Fibroblast of lung (primary cell): Measurements from ENCODE around the gene FGFR2. TPM values are rescaled to one million over a fixed set of nuclear protein-coding genes. Genes with fewer than 3 reads are reported as not detected.

Experiments
- DNase-seq, 2 donors: peaks; one replicate each; pipeline versions ENCODE4 v3.0.0 to v3.0.0-alpha.2; 2010; ENCODE audit warnings: low read depth in 2 of 2
- H2AFZ ChIP-seq: 2 replicates; pipeline ENCODE4 v1.5.1; 2012; ENCODE audit warnings: low read length, control low read depth, inconsistent platforms
- H3K27ac ChIP-seq: 2 replicates; pipeline ENCODE4 v1.5.1; 2011; ENCODE audit warnings: low read length, control low read depth; ENCODE audit not compliant: insufficient read depth
- H3K27me3 ChIP-seq: 2 replicates; pipeline ENCODE4 v1.5.1; 2011; ENCODE audit warnings: mild to moderate bottlenecking, low read length; ENCODE audit not compliant: control insufficient read depth, insufficient read depth
- H3K36me3 ChIP-seq: 2 replicates; pipeline ENCODE4 v1.5.1; 2011; ENCODE audit warnings: low read length; ENCODE audit not compliant: control insufficient read depth, insufficient read depth
- H3K4me1 ChIP-seq: 2 replicates; pipeline ENCODE4 v1.5.1; 2011; ENCODE audit warnings: low read length; ENCODE audit not compliant: control insufficient read depth, insufficient read depth; ENCODE audit errors: extremely low read depth
- H3K4me2 ChIP-seq: 2 replicates; pipeline ENCODE4 v1.5.1; 2011; ENCODE audit warnings: low read length, control low read depth; ENCODE audit not compliant: insufficient read depth; ENCODE audit errors: extremely low read depth
- H3K4me3 ChIP-seq, 4 experiments: fragments of 200-600 bp in 1 of 4; sonication (generic) in 1 of 4; replicated peaks in 1 of 4; 2 replicates each; pipeline ENCODE4 v1.5.1; 2011 to 2016; ENCODE audit warnings: low read length in 4 of 4, low read depth in 3 of 4, mild to moderate bottlenecking in 3 of 4, control low read depth in 2 of 4, inconsistent platforms in 1 of 4, mixed read lengths in 1 of 4; ENCODE audit not compliant: insufficient read depth in 1 of 4; ENCODE audit errors: control extremely low read depth in 1 of 4
- H3K79me2 ChIP-seq: 2 replicates; pipeline ENCODE4 v1.5.1; 2012; ENCODE audit warnings: mild to moderate bottlenecking, low read length, inconsistent platforms; ENCODE audit not compliant: control insufficient read depth, insufficient read depth
- H3K9ac ChIP-seq: 2 replicates; pipeline ENCODE4 v1.5.1; 2011; ENCODE audit warnings: mild to moderate bottlenecking, low read length, control low read depth; ENCODE audit not compliant: insufficient read depth
- H3K9me3 ChIP-seq: 2 replicates; pipeline ENCODE4 v1.5.1; 2012; ENCODE audit warnings: low read depth, low read length; ENCODE audit not compliant: control insufficient read depth, insufficient read depth
- H4K20me1 ChIP-seq: 2 replicates; pipeline ENCODE4 v1.5.1; 2011; ENCODE audit warnings: low read length; ENCODE audit not compliant: control insufficient read depth, insufficient read depth; ENCODE audit errors: extremely low read depth
- CTCF ChIP-seq, 2 donors: IDR thresholded peaks in 1 of 2; conservative IDR thresholded peaks in 1 of 2; 1 replicate in 1 of 2; 2 replicates in 1 of 2; pipeline ENCODE4 v1.5.1; 2011 to 2012; ENCODE audit warnings: low read length in 2 of 2, control low read depth in 1 of 2, inconsistent platforms in 1 of 2, low read depth in 1 of 2, mild to moderate bottlenecking in 1 of 2
- EZH2 ChIP-seq: IDR thresholded peaks from 2 replicates; pipeline ENCODE4 v1.5.1; 2012; ENCODE audit warnings: low read length, control low read depth, mild to moderate bottlenecking; ENCODE audit errors: missing control alignments
- polyA plus RNA-seq, 2 donors: library from polyadenylated mRNA; depleted of rRNA in 1 of 2; stranded (reverse) in 1 of 2; unstranded in 1 of 2; fragments of >200 nt; gene quantifications; 2 replicates each; pipeline ENCODE4 v1.2.1, GENCODE V29; 2011 to 2012; ENCODE audit warnings: missing spikeins in 1 of 2
- total RNA-seq: library from RNA; depleted of rRNA; stranded (reverse); fragments of >200 nt; gene quantifications from 2 replicates; pipeline ENCODE4 v1.2.1, GENCODE V29; 2014

Gene FGFR2
- total and polyA plus RNA-seq, 2 donors (not counting 1 experiment from before 2014, with no cell fraction given): 0.10 to 0.17 TPM

GRCh38 chr10:121600611-121601010 is 2.4 kb upstream of the FGFR2 start:
- H3K27me3 ChIP-seq: peaks cover 16% of the 10 kb centered on the region
- H3K4me1 ChIP-seq: no peaks in the 10 kb centered on the region
- H2AFZ ChIP-seq: no peak overlapping the region
- no peaks in the 10 kb centered on the region for H3K9me3 ChIP-seq
- no peak overlapping the region for H3K4me3 ChIP-seq
- no peaks in the 10 kb centered on the region for H4K20me1 ChIP-seq
- H3K79me2 ChIP-seq: no peaks in the 10 kb centered on the region
- TF ChIP-seq CTCF (conservative IDR thresholded peaks at IDR 0.05 in 1 of 2, IDR thresholded peaks at IDR 0.05 in 1 of 2; ENCODE audit: low read depth in 1 of 2, low read length in 2 of 2) (no peak), EZH2 (no peak)
- H3K27ac ChIP-seq: no peak overlapping the region
- H3K4me2 ChIP-seq: no peak overlapping the region
- H3K9ac ChIP-seq: no peak overlapping the region
- no peak for DNase-seq
- H3K36me3 ChIP-seq: no peaks in the 10 kb centered on the region

- H3K4me3 ChIP-seq: no peak overlapping the region
- no peak overlapping the region for H3K4me2 ChIP-seq
- H3K9ac ChIP-seq: no peak overlapping the region
- H3K36me3 ChIP-seq: no peaks in the 10 kb centered on the region
- DNase-seq: no peak
- H3K27ac ChIP-seq: no peak overlapping the region
- peaks cover 16% of the 10 kb centered on the region for H3K27me3 ChIP-seq
- H4K20me1 ChIP-seq: no peaks in the 10 kb centered on the region
- no peaks in the 10 kb centered on the region for H3K79me2 ChIP-seq
- no peak overlapping the region for H2AFZ ChIP-seq
- no peak for TF ChIP-seq CTCF (conservative IDR thresholded peaks at IDR 0.05 in 1 of 2, IDR thresholded peaks at IDR 0.05 in 1 of 2; ENCODE audit: low read depth in 1 of 2, low read length in 2 of 2)
- TF ChIP-seq EZH2: no peak
- H3K4me1 ChIP-seq: no peaks in the 10 kb centered on the region
- H3K9me3 ChIP-seq: no peaks in the 10 kb centered on the region
These were observed 1.7 kb upstream of the FGFR2 start for GRCh38 chr10:121599947-121600346.

- Histone ChIP-seq H3K9ac (no peak overlapping the region), H3K9me3 (no peaks in the 10 kb centered on the region), H3K27me3 (peaks cover 16% of the 10 kb centered on the region), H3K4me2 (no peak overlapping the region), H2AFZ (no peak overlapping the region), H4K20me1 (no peaks in the 10 kb centered on the region), H3K79me2 (no peaks in the 10 kb centered on the region), H3K36me3 (no peaks in the 10 kb centered on the region), H3K4me3 (peak overlapping the region in 1 of 4 experiments; percentile 20), H3K27ac (no peak overlapping the region), H3K4me1 (no peaks in the 10 kb centered on the region)
- TF ChIP-seq EZH2: peak; percentile 63
- TF ChIP-seq CTCF (conservative IDR thresholded peaks at IDR 0.05 in 1 of 2, IDR thresholded peaks at IDR 0.05 in 1 of 2; ENCODE audit: low read depth in 1 of 2, low read length in 2 of 2): no peak
- no peak for DNase-seq
These were observed 561 bp downstream of the FGFR2 start for GRCh38 chr10:121597504-121598262.
